Measurements from ENCODE around the gene KIF15. TPM values are rescaled to one million over a fixed set of nuclear protein-coding genes. Genes with fewer than 3 reads are reported as not detected.
A peak's percentile ranks its signal among the peaks of the same experiment; 100 is the strongest.
"Not testable (repeated sequence)": the region's sequence is repeated elsewhere in the genome, so short reads cannot be mapped to it uniquely, and the experiment has no call there.

KIF15 gene
- total RNA-seq, 2 experiments from 2014 or later: 40.1 to 51.7 TPM

GRCh38 chr3:44762690-44763089 is 1.1 kb downstream of the KIF15 start:
- ChIA-PET CTCF (interaction anchor here (0.6 to 1.6 kb wide), 4 partner anchors 10 to 230 kb away, joined by 3 to 4 read pairs (median 4); no protein-coding TSS in a partner anchor), POLR2A (interaction anchor here (0.6 to 0.8 kb wide), 3 partner anchors 10 to 252 kb away, joined by 3 to 5 read pairs (median 3); no protein-coding TSS in a partner anchor)
- peak overlapping the region; percentile 89 for H3K27ac Mint-ChIP-seq
- peak overlapping the region; percentile 88 for H3K4me3 Mint-ChIP-seq
- intact Hi-C loops (cut with DNase I, micrococcal nuclease): loop anchor here (1.0 to 5.0 kb wide), 4 partner anchors 100 to 1070 kb away; partner anchors contain the start of genes ABHD5 (in 1 of the 2), EXOSC7 (in 1 of the 2), TMEM42 (in 1 of the 2) and ZDHHC3 (in 1 of the 2)
- H3K36me3 Mint-ChIP-seq (ENCODE audit: low read depth): peaks cover 63% of the 10 kb centered on the region
- DNase-seq (no peak), ATAC-seq (no peak)
- peaks cover 15% of the 10 kb centered on the region for H3K9me3 Mint-ChIP-seq (ENCODE audit: low read depth)
- H3K27me3 Mint-ChIP-seq: no peaks in the 10 kb centered on the region
- peaks cover 18% of the 10 kb centered on the region for H3K4me1 Mint-ChIP-seq

GRCh38 chr3:44764248-44764647 is 2.7 kb downstream of the KIF15 start:
- peaks cover 13% of the 10 kb centered on the region for H3K4me1 Mint-ChIP-seq
- peaks cover 6% of the 10 kb centered on the region for H3K9me3 Mint-ChIP-seq (ENCODE audit: low read depth)
- ATAC-seq: no peak
- H3K4me3 Mint-ChIP-seq: no peak overlapping the region
- intact Hi-C loops (cut with DNase I, micrococcal nuclease): loop anchor here (5.0 kb wide), 3 partner anchors 98 to 1072 kb away; partner anchors contain the start of genes ABHD5 (in 1 of the 2), EXOSC7 (in 1 of the 2), TMEM42 (in 1 of the 2) and ZDHHC3 (in 1 of the 2)
- H3K36me3 Mint-ChIP-seq (ENCODE audit: low read depth): peaks cover 60% of the 10 kb centered on the region
- H3K27ac Mint-ChIP-seq: no peak overlapping the region
- no peaks in the 10 kb centered on the region for H3K27me3 Mint-ChIP-seq
- CTCF ChIA-PET: no interaction called here
- POLR2A ChIA-PET: no interaction called here
- no peak for DNase-seq

GRCh38 chr3:44771424-44772098 is 10.0 kb downstream of the KIF15 start:
- Mint-ChIP-seq H3K4me1 (no peaks in the 10 kb centered on the region), H3K9me3 (ENCODE audit: low read depth) (peaks cover 17% of the 10 kb centered on the region), H3K27me3 (no peaks in the 10 kb centered on the region), H3K4me3 (no peak overlapping the region), H3K27ac (no peak overlapping the region), H3K36me3 (ENCODE audit: low read depth) (peaks cover 76% of the 10 kb centered on the region)
- ATAC-seq: no peak
- CTCF ChIA-PET: interaction anchor here (1.3 kb wide), 1 partner anchor 9 kb away, joined by 4 read pairs; no protein-coding TSS in a partner anchor
- intact Hi-C loops (cut with DNase I, micrococcal nuclease): no loop called here
- DNase-seq: no peak
- POLR2A ChIA-PET: no interaction called here

- Mint-ChIP-seq H3K4me1 (no peaks in the 10 kb centered on the region), H3K27me3 (no peaks in the 10 kb centered on the region), H3K36me3 (ENCODE audit: low read depth) (peaks cover 75% of the 10 kb centered on the region), H3K4me3 (no peak overlapping the region), H3K9me3 (ENCODE audit: low read depth) (peaks cover 17% of the 10 kb centered on the region), H3K27ac (no peak overlapping the region)
- ChIA-PET POLR2A (no interaction called here), CTCF (interaction anchor here (0.6 to 1.3 kb wide), 2 partner anchors 10 to 610 kb away, joined by 3 to 4 read pairs; no protein-coding TSS in a partner anchor)
- intact Hi-C loops (cut with DNase I, micrococcal nuclease): no loop called here
- DNase-seq: no peak
- no peak for ATAC-seq
These were observed 10.5 kb downstream of the KIF15 start for GRCh38 chr3:44772099-44772442.

- Mint-ChIP-seq H3K27ac (no peak overlapping the region), H3K4me3 (no peak overlapping the region), H3K36me3 (ENCODE audit: low read depth) (peaks cover 45% of the 10 kb centered on the region), H3K9me3 (ENCODE audit: low read depth) (no peaks in the 10 kb centered on the region), H3K4me1 (no peaks in the 10 kb centered on the region), H3K27me3 (no peaks in the 10 kb centered on the region)
- ChIA-PET CTCF (no interaction called here), POLR2A (no interaction called here)
- intact Hi-C loops (cut with DNase I, micrococcal nuclease): no loop called here
- ATAC-seq (no peak), DNase-seq (no peak)
These were observed 21.3 kb downstream of the KIF15 start for GRCh38 chr3:44782891-44783290.

GRCh38 chr3:44795197-44795596 is 33.6 kb downstream of the KIF15 start:
- DNase-seq (no peak), ATAC-seq (no peak)
- Mint-ChIP-seq H3K9me3 (ENCODE audit: low read depth) (no peaks in the 10 kb centered on the region), H3K27me3 (no peaks in the 10 kb centered on the region), H3K4me3 (no peak overlapping the region), H3K4me1 (no peaks in the 10 kb centered on the region), H3K36me3 (ENCODE audit: low read depth) (peaks cover 48% of the 10 kb centered on the region), H3K27ac (no peak overlapping the region)
- intact Hi-C loops (cut with DNase I, micrococcal nuclease): no loop called here
- POLR2A ChIA-PET: no interaction called here
- CTCF ChIA-PET: no interaction called here

- Mint-ChIP-seq H3K4me1 (no peaks in the 10 kb centered on the region), H3K9me3 (ENCODE audit: low read depth) (no peaks in the 10 kb centered on the region), H3K4me3 (no peak overlapping the region), H3K27ac (no peak overlapping the region), H3K36me3 (ENCODE audit: low read depth) (peaks cover 51% of the 10 kb centered on the region), H3K27me3 (no peaks in the 10 kb centered on the region)
- ChIA-PET CTCF (no interaction called here), POLR2A (no interaction called here)
- DNase-seq: no peak
- intact Hi-C loops (cut with DNase I, micrococcal nuclease): no loop called here
- ATAC-seq: no peak
These were observed 40.4 kb downstream of the KIF15 start for GRCh38 chr3:44802011-44802410.

- no peaks in the 10 kb centered on the region for H3K9me3 Mint-ChIP-seq (ENCODE audit: low read depth)
- no peak overlapping the region for H3K4me3 Mint-ChIP-seq
- H3K4me1 Mint-ChIP-seq: no peaks in the 10 kb centered on the region
- peaks cover 47% of the 10 kb centered on the region for H3K36me3 Mint-ChIP-seq (ENCODE audit: low read depth)
- ChIA-PET POLR2A (no interaction called here), CTCF (no interaction called here)
- H3K27ac Mint-ChIP-seq: no peak overlapping the region
- H3K27me3 Mint-ChIP-seq: no peaks in the 10 kb centered on the region
- ATAC-seq (no peak), DNase-seq (no peak)
- intact Hi-C loops (cut with DNase I, micrococcal nuclease): no loop called here
These were observed 41.7 kb downstream of the KIF15 start for GRCh38 chr3:44803298-44803697.

- H3K27ac Mint-ChIP-seq: no peak overlapping the region
- CTCF ChIA-PET: interaction anchor here (0.5 to 0.6 kb wide), 2 partner anchors 40 to 1188 kb away, joined by 3 read pairs; no protein-coding TSS in a partner anchor
These were observed 44.4 kb downstream of the KIF15 start for GRCh38 chr3:44805960-44806359.

GRCh38 chr3:44814751-44815150 is 53.2 kb downstream of the KIF15 start:
- no peak overlapping the region for H3K27ac Mint-ChIP-seq
- DNase-seq (no peak), ATAC-seq (no peak)
- peaks cover 63% of the 10 kb centered on the region for H3K36me3 Mint-ChIP-seq (ENCODE audit: low read depth)
- H3K4me3 Mint-ChIP-seq: no peak overlapping the region
- intact Hi-C loops (cut with DNase I, micrococcal nuclease): no loop called here
- no peaks in the 10 kb centered on the region for H3K4me1 Mint-ChIP-seq
- ChIA-PET CTCF (no interaction called here), POLR2A (no interaction called here)
- H3K9me3 Mint-ChIP-seq (ENCODE audit: low read depth): peaks cover 4% of the 10 kb centered on the region
- H3K27me3 Mint-ChIP-seq: no peaks in the 10 kb centered on the region

More at GRCh38 chr3:44805960-44806359, 44.4 kb downstream of the KIF15 start:
- Mint-ChIP-seq H3K4me3 (no peak overlapping the region), H3K9me3 (ENCODE audit: low read depth) (no peaks in the 10 kb centered on the region), H3K36me3 (ENCODE audit: low read depth) (peaks cover 40% of the 10 kb centered on the region), H3K4me1 (no peaks in the 10 kb centered on the region), H3K27me3 (no peaks in the 10 kb centered on the region)
- DNase-seq (no peak), ATAC-seq (no peak)
- intact Hi-C loops (cut with DNase I, micrococcal nuclease): loop anchor here in 1 of 2 experiments (2.0 kb wide), 1 partner anchor 47 kb away; no protein-coding TSS in a partner anchor
- POLR2A ChIA-PET: no interaction called here

GRCh38 chr3:44816334-44816733 is 54.7 kb downstream of the KIF15 start:
- CTCF ChIA-PET; intact Hi-C loops (cut with DNase I, micrococcal nuclease): not testable (repeated sequence)
- peaks cover 64% of the 10 kb centered on the region for H3K36me3 Mint-ChIP-seq (ENCODE audit: low read depth)

GRCh38 chr3:44821206-44821605 is 59.6 kb downstream of the KIF15 start:
- H3K36me3 Mint-ChIP-seq (ENCODE audit: low read depth): peaks cover 63% of the 10 kb centered on the region
- H3K27me3 Mint-ChIP-seq; CTCF ChIA-PET; H3K9me3 Mint-ChIP-seq (ENCODE audit: low read depth); H3K27ac Mint-ChIP-seq; intact Hi-C loops (cut with DNase I, micrococcal nuclease); DNase-seq; POLR2A ChIA-PET; H3K4me1 Mint-ChIP-seq; H3K4me3 Mint-ChIP-seq; ATAC-seq: not testable (repeated sequence)

More at GRCh38 chr3:44816334-44816733, 54.7 kb downstream of the KIF15 start:
- H3K4me1 Mint-ChIP-seq; H3K9me3 Mint-ChIP-seq (ENCODE audit: low read depth); DNase-seq; H3K4me3 Mint-ChIP-seq; POLR2A ChIA-PET; ATAC-seq; H3K27ac Mint-ChIP-seq; H3K27me3 Mint-ChIP-seq: not testable (repeated sequence)
